HCT116 (cell line): Measurements from ENCODE around the gene MYCN.

Experiments
- POLR2A ChIP-seq: IDR thresholded peaks from 2 replicates; pipeline ENCODE4 v1.7.0; 2011; ENCODE audit warnings: borderline replicate concordance; ENCODE audit not compliant: insufficient read depth, insufficient read length; ENCODE audit errors: extremely low read depth
- POLR2AphosphoS5 ChIP-seq: IDR thresholded peaks from 2 replicates; pipeline ENCODE4 v1.6.1; 2011; ENCODE audit warnings: mild to moderate bottlenecking, low read depth, low read length, moderate library complexity
- RAD21 ChIP-seq: IDR thresholded peaks from 2 replicates; pipeline ENCODE4 v1.6.1; 2012; ENCODE audit warnings: low read depth, mild to moderate bottlenecking
- SRF ChIP-seq: IDR thresholded peaks from 2 replicates; pipeline ENCODE4 v1.6.1; 2012; ENCODE audit warnings: low read depth
- ZFX ChIP-seq: fragments of 450-650 bp; IDR thresholded peaks from 2 replicates; pipeline ENCODE4 v1.6.1; 2017
- TF ChIP-seq, protein P1 (sequence below), 3 experiments: fragments of 200-600 bp in 1 of 3; sonication (generic) in 1 of 3; IDR thresholded peaks in 2 of 3; conservative IDR thresholded peaks in 1 of 3; 2 replicates each; pipeline ENCODE4 v1.5.1; 2012 to 2017; ENCODE audit warnings: low read depth in 2 of 3, low read length in 2 of 3, antibody characterized with exemption in 1 of 3, borderline replicate concordance in 1 of 3, control low read depth in 1 of 3, mild to moderate bottlenecking in 1 of 3, mixed read lengths in 1 of 3, mixed run types in 1 of 3, moderate library complexity in 1 of 3; ENCODE audit not compliant: insufficient read depth in 1 of 3

DNA sequence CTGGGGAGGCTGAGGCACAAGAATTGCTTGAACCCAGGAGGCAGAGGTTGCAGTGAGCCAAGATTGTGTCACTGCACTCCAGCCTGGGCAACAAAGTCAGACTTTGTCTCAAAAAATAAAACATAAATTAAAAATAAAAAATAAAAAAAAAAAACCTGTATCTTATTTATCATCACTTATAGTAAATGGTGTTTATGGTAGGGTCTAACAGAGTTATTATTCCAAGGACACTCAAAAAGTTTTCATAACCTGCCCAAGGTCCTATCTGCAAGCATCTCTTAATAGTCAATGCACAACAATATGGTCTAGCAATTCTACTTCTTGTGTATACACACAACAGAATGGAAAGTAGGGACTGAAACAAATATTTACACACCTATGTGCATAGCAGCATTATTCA lies 47.3 kb upstream of the MYCN start:
- TF ChIP-seq, protein P1, sequence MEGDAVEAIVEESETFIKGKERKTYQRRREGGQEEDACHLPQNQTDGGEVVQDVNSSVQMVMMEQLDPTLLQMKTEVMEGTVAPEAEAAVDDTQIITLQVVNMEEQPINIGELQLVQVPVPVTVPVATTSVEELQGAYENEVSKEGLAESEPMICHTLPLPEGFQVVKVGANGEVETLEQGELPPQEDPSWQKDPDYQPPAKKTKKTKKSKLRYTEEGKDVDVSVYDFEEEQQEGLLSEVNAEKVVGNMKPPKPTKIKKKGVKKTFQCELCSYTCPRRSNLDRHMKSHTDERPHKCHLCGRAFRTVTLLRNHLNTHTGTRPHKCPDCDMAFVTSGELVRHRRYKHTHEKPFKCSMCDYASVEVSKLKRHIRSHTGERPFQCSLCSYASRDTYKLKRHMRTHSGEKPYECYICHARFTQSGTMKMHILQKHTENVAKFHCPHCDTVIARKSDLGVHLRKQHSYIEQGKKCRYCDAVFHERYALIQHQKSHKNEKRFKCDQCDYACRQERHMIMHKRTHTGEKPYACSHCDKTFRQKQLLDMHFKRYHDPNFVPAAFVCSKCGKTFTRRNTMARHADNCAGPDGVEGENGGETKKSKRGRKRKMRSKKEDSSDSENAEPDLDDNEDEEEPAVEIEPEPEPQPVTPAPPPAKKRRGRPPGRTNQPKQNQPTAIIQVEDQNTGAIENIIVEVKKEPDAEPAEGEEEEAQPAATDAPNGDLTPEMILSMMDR (IDR thresholded peaks at IDR 0.05 in 2 of 3, conservative IDR thresholded peaks at IDR 0.05 in 1 of 3; ENCODE audit: borderline replicate concordance in 1 of 3, insufficient read depth in 1 of 3, low read depth in 2 of 3, low read length in 2 of 3): no peak
- TF ChIP-seq RAD21 (no peak), POLR2A (no peak), POLR2AphosphoS5 (no peak), SRF (no peak), ZFX (no peak)
